B cell (primary cell): ENCODE data around the gene RAI14. TPM values are rescaled to one million over a fixed set of nuclear protein-coding genes. Genes with fewer than 3 reads are reported as not detected.
A peak's percentile ranks its signal among the peaks of the same experiment; 100 is the strongest.

Experiments
- ATAC-seq: fragments of 200-7000 bp; cut with Tn5 transposase; one replicate; pipeline ENCODE4 v1.10.0; 2021; ENCODE audit warnings: low read depth, mild to moderate bottlenecking, moderate number of reproducible peaks, moderate library complexity
- CTCF ChIA-PET: fragments of 350-600 bp; sonication (Branson Sonifier 250); formaldehyde crosslinking; loops from one replicate; lab custom pipeline; 2021; ENCODE audit warnings: antibody characterized with exemption, inconsistent platforms; lab: Charles Lee
- POLR2A ChIA-PET: fragments of 350-600 bp; sonication (Branson Sonifier 250); formaldehyde crosslinking; loops from one replicate; lab custom pipeline; 2021; ENCODE audit warnings: antibody characterized with exemption; lab: Charles Lee
- DNase-seq: peaks from one replicate; pipeline ENCODE4 v3.0.0; 2013
- H2AFZ ChIP-seq: 2 replicates; pipeline ENCODE4 v1.6.1; 2012; ENCODE audit warnings: mild to moderate bottlenecking, low read depth, low read length; ENCODE audit not compliant: insufficient read depth, poor library complexity, severe bottlenecking
- H3K27ac ChIP-seq, 2 donors: 1 replicate in 1 of 2; 2 replicates in 1 of 2; pipeline ENCODE4 v1.5.1; 2012 to 2013; ENCODE audit warnings: low read length in 2 of 2, mild to moderate bottlenecking in 2 of 2, moderate library complexity in 1 of 2
- H3K27me3 ChIP-seq, 4 experiments: fragments of 200-600 bp in 1 of 4; sonication (generic) in 1 of 4; replicated peaks in 1 of 4; 1 replicate in 2 of 4; 2 replicates in 2 of 4; pipeline versions ENCODE4 v1.6.1 to v1.7.0; 2013 to 2016; ENCODE audit warnings: low read length in 3 of 4, mild to moderate bottlenecking in 2 of 4, mixed read lengths in 1 of 4, moderate library complexity in 1 of 4; ENCODE audit not compliant: insufficient read depth in 4 of 4, control insufficient read depth in 3 of 4; ENCODE audit errors: control extremely low read depth in 1 of 4
- H3K36me3 ChIP-seq, 2 experiments: replicated peaks in 1 of 2; 1 replicate in 1 of 2; 2 replicates in 1 of 2; pipeline versions ENCODE4 v1.6.1 to v1.7.1; 2013; ENCODE audit warnings: low read length in 1 of 2; ENCODE audit not compliant: insufficient read depth in 2 of 2, control insufficient read depth in 1 of 2; ENCODE audit errors: control extremely low read depth in 1 of 2, extremely low read depth in 1 of 2
- H3K4me1 ChIP-seq, 2 donors: fragments of 200-600 bp in 1 of 2; sonication (generic) in 1 of 2; 1 replicate in 1 of 2; 2 replicates in 1 of 2; pipeline versions ENCODE4 v1.5.1 to v1.6.1; 2013 to 2017; ENCODE audit warnings: low read length in 2 of 2; ENCODE audit not compliant: control insufficient read depth in 2 of 2, insufficient read depth in 2 of 2
- H3K4me2 ChIP-seq: replicated peaks from 2 replicates; pipeline ENCODE3; 2012; ENCODE audit warnings: mild to moderate bottlenecking, low read depth, low read length; ENCODE audit not compliant: poor library complexity, severe bottlenecking
- H3K4me3 ChIP-seq, 5 experiments: fragments of 200-600 bp in 1 of 5; sonication (generic) in 1 of 5; 1 replicate in 3 of 5; 2 replicates in 2 of 5; pipeline versions ENCODE4 v1.5.1 to v1.7.0; 2011 to 2016; ENCODE audit warnings: low read length in 4 of 5, mild to moderate bottlenecking in 4 of 5, low read depth in 2 of 5, control low read depth in 1 of 5, moderate library complexity in 1 of 5; ENCODE audit not compliant: insufficient read depth in 1 of 5; ENCODE audit errors: control extremely low read depth in 1 of 5, extremely low read depth in 1 of 5
- H3K79me2 ChIP-seq: fragments of 200-600 bp; sonication (generic); one replicate; pipeline ENCODE4 v1.6.0; 2016; ENCODE audit warnings: low read length; ENCODE audit not compliant: control insufficient read depth, insufficient read depth
- H3K9ac ChIP-seq: fragments of 200-600 bp; sonication (generic); 2 replicates; pipeline ENCODE4 v1.6.1; 2017; ENCODE audit warnings: mild to moderate bottlenecking, low read length, moderate library complexity
- H3K9me3 ChIP-seq, 3 donors: one replicate each; pipeline versions ENCODE4 v1.6.1 to v1.7.1; 2013; ENCODE audit warnings: low read length in 2 of 3; ENCODE audit not compliant: control insufficient read depth in 2 of 3, insufficient read depth in 1 of 3; ENCODE audit errors: control extremely low read depth in 1 of 3
- H4K20me1 ChIP-seq: 2 replicates; pipeline ENCODE4 v1.6.0; 2012; ENCODE audit warnings: mild to moderate bottlenecking, low read length; ENCODE audit not compliant: insufficient read depth, control insufficient read depth, poor library complexity, severe bottlenecking
- H3K27ac Mint-ChIP-seq: one replicate; pipeline ENCODE4 v1.8.0; 2021; ENCODE audit warnings: mixed read lengths
- H3K27me3 Mint-ChIP-seq: one replicate; pipeline ENCODE4 v1.8.0; 2021; ENCODE audit warnings: mixed read lengths
- H3K4me1 Mint-ChIP-seq: one replicate; pipeline ENCODE4 v1.8.0; 2021; ENCODE audit warnings: mixed read lengths
- H3K4me3 Mint-ChIP-seq: one replicate; pipeline ENCODE4 v1.8.0; 2021; ENCODE audit warnings: mixed read lengths
- H3K9me3 Mint-ChIP-seq: one replicate; pipeline ENCODE4 v1.8.0; 2022; ENCODE audit warnings: mixed read lengths; ENCODE audit not compliant: insufficient read depth
- EZH2 ChIP-seq: IDR thresholded peaks from 2 replicates; pipeline ENCODE4 v1.6.1; 2012; ENCODE audit warnings: borderline replicate concordance, low read depth, mild to moderate bottlenecking, moderate library complexity, low read length; ENCODE audit not compliant: insufficient read depth, poor library complexity, severe bottlenecking
- WGBS: methylation state at CpG from one replicate; pipeline ENCODE4 v1.1.5; 2013; ENCODE audit warnings: missing lambda C conversion rate; ENCODE audit not compliant: insufficient coverage; 5-methylcytosine and 5-hydroxymethylcytosine counted together
- intact Hi-C: fragments of 100-400 bp; cut with micrococcal nuclease; formaldehyde crosslinking; loops from one replicate; pipeline ENCODE4 v1.10.0; 2022
- polyA plus RNA-seq: library from polyadenylated mRNA; depleted of rRNA; stranded (reverse); fragments of >200 nt; gene quantifications from 2 replicates; pipeline ENCODE4 v1.2.3, GENCODE V29; 2012
- total RNA-seq, 2 donors: library from RNA; stranded (reverse); fragments of 120-200 nt in 1 of 2; gene quantifications; 1 replicate in 1 of 2; 2 replicates in 1 of 2; pipeline versions ENCODE4 v1.2.3 to v1.2.4, GENCODE V29; 2013 to 2022
- TF ChIP-seq, protein P1 (sequence below): fragments of 200-600 bp; IDR thresholded peaks from one replicate; pipeline ENCODE4 v1.8.0; 2022; ENCODE audit warnings: antibody characterized with exemption, mild to moderate bottlenecking

Gene RAI14
- total and polyA plus RNA-seq, 2 donors (not counting 1 experiment from before 2014, with no cell fraction given), result 0.55 to 1.9 TPM

DNA sequence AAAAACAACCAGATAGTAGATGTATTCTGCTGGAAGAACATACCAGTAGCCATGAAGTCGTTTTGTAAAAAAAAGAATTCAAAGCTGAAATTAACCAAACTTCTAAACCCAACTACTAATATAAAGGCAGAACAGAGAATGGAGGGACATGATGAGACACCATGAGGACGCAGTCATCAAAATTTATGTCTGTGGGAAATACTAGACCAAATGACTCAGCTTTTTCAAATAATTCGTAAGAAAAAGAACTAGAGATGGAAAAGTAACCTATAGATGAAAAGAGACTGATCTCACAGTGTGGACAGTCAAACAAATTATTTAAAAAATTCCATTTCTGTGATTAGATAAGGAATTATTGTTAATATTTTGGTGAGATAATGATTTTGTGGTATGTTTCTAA lies 193.1 kb downstream of the RAI14 start:
- WGBS, result no CpG with 5 or more reads among the region's 3 CpGs
- H3K4me3 ChIP-seq, result no peak overlapping the region
- H3K9me3 Mint-ChIP-seq, result no peaks in the 10 kb centered on the region
- no peak overlapping the region for H3K4me2 ChIP-seq
- no peak overlapping the region for H3K27ac ChIP-seq
- ATAC-seq (no peak), DNase-seq (no peak)
- no peaks in the 10 kb centered on the region for H4K20me1 ChIP-seq
- H3K9me3 ChIP-seq, result no peaks in the 10 kb centered on the region
- peaks cover 7% of the 10 kb centered on the region for H3K27me3 Mint-ChIP-seq
- no peaks in the 10 kb centered on the region for H3K27me3 ChIP-seq
- ChIA-PET CTCF (interaction anchor here (1.0 kb wide), 1 partner anchor 9 kb away, joined by 3 read pairs; no protein-coding TSS in a partner anchor), POLR2A (no interaction called here)
- no peaks in the 10 kb centered on the region for H3K79me2 ChIP-seq
- TF ChIP-seq, protein P1, sequence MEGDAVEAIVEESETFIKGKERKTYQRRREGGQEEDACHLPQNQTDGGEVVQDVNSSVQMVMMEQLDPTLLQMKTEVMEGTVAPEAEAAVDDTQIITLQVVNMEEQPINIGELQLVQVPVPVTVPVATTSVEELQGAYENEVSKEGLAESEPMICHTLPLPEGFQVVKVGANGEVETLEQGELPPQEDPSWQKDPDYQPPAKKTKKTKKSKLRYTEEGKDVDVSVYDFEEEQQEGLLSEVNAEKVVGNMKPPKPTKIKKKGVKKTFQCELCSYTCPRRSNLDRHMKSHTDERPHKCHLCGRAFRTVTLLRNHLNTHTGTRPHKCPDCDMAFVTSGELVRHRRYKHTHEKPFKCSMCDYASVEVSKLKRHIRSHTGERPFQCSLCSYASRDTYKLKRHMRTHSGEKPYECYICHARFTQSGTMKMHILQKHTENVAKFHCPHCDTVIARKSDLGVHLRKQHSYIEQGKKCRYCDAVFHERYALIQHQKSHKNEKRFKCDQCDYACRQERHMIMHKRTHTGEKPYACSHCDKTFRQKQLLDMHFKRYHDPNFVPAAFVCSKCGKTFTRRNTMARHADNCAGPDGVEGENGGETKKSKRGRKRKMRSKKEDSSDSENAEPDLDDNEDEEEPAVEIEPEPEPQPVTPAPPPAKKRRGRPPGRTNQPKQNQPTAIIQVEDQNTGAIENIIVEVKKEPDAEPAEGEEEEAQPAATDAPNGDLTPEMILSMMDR, result no peak
- TF ChIP-seq EZH2, result no peak
- H3K4me1 ChIP-seq, result peaks cover 0 to under 1% of the 10 kb centered on the region in 2 donors
- H3K4me1 Mint-ChIP-seq, result peaks cover 2% of the 10 kb centered on the region
- H3K36me3 ChIP-seq, result no peaks in the 10 kb centered on the region
- H3K9ac ChIP-seq, result no peak overlapping the region
- no peak overlapping the region for H2AFZ ChIP-seq
- intact Hi-C loops, result no loop called here
- H3K27ac Mint-ChIP-seq, result no peak overlapping the region
- no peak overlapping the region for H3K4me3 Mint-ChIP-seq

DNA sequence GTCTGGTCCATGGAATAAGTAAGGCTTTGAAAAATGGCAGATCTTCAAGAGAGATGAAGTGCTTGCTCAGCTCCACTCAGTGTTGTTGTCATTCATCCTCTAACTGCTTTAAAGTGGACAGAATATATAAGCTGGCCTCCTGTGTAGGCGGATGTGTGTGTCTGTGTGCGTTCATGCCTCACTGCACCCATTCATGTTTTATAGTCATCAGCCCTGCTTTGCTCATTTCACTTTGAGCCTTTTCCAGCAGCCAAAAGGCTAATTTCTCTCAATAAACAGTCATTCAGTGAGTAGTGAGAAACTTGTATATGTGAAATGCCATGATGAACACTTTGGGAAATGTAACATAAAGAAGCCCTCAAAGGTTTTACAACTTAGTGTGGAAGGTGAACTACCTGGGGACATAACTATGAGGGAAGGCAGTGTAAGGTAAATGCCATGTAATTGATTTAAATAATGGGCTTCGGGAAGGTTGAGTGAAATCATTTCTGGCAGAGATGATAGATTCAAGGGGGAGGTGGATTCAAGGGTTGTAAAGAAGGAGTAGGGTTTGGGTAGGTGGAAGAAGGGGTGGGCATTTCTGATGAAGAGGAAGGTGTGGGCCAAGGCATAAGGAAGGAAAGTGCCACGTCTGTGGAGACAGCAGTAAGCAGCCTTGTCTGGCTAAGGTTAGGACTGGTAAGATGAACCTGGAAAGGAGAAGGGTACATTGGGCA lies 198.5 kb downstream of the RAI14 start:
- H3K4me1 Mint-ChIP-seq, result peaks cover 8% of the 10 kb centered on the region
- H3K27ac Mint-ChIP-seq, result no peak overlapping the region
- no peaks in the 10 kb centered on the region for H3K36me3 ChIP-seq
- H3K4me3 Mint-ChIP-seq, result no peak overlapping the region
- no peaks in the 10 kb centered on the region for H3K9me3 Mint-ChIP-seq
- H3K79me2 ChIP-seq, result no peaks in the 10 kb centered on the region
- ATAC-seq (peak; percentile 41), DNase-seq (no peak)
- intact Hi-C loops, result no loop called here
- no peak overlapping the region for H2AFZ ChIP-seq
- no peak for TF ChIP-seq EZH2
- TF ChIP-seq, protein P1, result no peak
- no peak overlapping the region for H3K27ac ChIP-seq
- ChIA-PET POLR2A (no interaction called here), CTCF (no interaction called here)
- H3K4me1 ChIP-seq, result peaks cover 0 to 5% of the 10 kb centered on the region in 2 donors
- H3K27me3 ChIP-seq, result no peaks in the 10 kb centered on the region
- no peak overlapping the region for H3K4me2 ChIP-seq
- no peak overlapping the region for H3K4me3 ChIP-seq
- no peaks in the 10 kb centered on the region for H3K9me3 ChIP-seq
- H4K20me1 ChIP-seq, result no peaks in the 10 kb centered on the region
- no peak overlapping the region for H3K9ac ChIP-seq
- 75% methylated on average over 2 of the region's 4 CpGs for WGBS
- H3K27me3 Mint-ChIP-seq, result no peaks in the 10 kb centered on the region
